GM12872 (cell line): Measurements from ENCODE around the gene PPT2.

ENCODE experiments used
- TF ChIP-seq, protein P1 (sequence below): IDR thresholded peaks from 3 replicates; pipeline ENCODE4 v1.5.1; 2011; ENCODE audit warnings: low read depth, mild to moderate bottlenecking, low read length, moderate library complexity; ENCODE audit not compliant: insufficient read depth

The PPT2 gene

DNA sequence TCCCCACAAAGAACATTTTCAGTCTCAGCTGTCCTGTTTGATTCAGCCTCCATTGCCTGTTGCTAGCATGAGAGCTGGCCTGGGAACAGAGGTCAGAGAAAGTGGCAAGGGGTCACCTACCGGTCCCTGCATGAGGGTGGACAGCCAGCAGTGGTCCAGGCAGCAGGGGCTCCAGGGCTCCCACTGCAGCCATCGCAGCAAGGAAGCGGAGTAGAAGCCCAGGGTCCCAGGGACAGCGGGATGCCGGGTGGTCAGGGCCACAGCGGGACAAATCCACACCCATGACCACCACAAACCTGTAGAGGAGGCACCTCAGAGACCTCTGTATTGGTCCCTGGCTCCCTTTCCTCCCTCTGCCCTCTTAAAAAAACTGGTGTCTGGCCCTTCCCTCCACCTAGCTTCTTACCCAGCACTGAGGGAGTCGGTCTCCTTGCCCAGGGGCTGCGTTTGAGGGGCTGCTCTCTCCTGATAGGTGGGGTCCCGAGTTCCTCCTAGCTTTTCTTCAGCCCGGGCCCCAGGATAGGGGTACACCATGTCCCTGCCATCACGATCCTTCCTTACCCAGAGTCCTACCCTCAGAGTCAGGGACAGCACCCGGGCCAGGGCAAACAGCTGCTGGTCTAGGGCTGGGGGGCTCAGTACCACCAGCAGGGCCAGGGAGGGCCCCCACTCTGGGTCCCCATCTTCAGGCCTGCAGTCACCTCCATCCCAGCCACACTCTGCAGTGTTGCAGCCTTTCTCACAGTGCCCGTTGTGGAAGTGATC, 47.0 kb downstream of the PPT2 start:
- TF ChIP-seq, protein P1, sequence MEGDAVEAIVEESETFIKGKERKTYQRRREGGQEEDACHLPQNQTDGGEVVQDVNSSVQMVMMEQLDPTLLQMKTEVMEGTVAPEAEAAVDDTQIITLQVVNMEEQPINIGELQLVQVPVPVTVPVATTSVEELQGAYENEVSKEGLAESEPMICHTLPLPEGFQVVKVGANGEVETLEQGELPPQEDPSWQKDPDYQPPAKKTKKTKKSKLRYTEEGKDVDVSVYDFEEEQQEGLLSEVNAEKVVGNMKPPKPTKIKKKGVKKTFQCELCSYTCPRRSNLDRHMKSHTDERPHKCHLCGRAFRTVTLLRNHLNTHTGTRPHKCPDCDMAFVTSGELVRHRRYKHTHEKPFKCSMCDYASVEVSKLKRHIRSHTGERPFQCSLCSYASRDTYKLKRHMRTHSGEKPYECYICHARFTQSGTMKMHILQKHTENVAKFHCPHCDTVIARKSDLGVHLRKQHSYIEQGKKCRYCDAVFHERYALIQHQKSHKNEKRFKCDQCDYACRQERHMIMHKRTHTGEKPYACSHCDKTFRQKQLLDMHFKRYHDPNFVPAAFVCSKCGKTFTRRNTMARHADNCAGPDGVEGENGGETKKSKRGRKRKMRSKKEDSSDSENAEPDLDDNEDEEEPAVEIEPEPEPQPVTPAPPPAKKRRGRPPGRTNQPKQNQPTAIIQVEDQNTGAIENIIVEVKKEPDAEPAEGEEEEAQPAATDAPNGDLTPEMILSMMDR = no peak

DNA sequence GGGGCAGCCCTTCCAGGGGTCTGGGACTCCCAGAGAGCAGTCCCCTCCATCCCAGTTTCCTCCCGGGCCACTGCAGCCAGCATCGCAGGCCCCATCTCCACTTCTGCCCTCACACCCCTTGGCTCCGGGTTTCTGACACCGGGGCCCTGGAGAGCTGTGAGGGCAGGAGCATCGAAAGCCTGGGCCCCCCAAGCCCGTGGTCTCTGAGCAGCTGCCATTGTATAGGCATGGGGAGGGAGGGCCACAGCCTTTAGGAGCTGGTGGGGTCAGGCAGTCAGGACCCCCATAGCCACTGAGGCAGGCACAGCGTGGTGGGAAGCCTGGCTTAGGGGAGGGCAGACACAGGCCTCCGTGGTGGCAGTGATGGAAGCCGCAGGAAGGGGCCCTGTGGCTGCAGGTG, 48.2 kb downstream of the PPT2 start:
- TF ChIP-seq, protein P1 = no peak

DNA sequence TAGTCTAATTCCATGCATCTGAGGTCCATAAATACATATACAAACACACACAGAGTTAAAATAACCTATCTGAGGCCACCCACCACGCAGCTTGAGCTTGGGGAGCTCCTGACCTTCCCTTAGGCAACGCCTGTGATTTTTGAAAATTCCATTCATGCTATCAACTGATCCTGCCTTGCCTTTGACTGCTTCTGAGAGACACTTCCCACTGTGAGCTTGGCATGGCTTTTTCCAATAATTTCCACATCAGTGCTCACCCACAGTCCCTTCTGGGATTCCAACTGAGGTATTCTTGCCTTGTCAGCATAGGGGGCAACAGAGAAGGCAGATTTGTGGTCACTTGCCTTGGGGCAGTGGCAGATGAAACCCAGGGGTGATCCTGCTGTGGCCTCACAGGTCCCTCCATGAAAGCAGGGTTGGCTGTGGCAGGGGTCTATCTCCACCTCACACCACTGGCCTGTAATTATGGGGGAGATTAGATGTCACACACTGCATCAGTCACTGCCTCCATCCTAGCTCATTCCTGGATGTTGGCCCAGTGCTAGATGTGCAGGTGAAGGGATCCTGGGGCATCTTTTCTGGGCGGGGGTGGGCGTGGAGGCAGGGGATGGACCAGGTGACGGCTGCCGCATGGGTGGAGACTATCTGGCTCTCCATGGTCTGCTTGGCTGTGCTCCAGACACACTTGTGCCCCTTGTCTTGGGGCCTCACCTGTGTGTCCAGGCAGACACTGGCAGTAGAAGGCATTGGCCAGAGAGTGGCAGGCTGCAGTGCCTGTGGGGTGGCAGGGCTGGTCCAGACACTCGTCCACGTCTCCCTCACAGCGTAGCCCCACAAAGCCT, 49.7 kb downstream of the PPT2 start:
- TF ChIP-seq, protein P1 = no peak

DNA sequence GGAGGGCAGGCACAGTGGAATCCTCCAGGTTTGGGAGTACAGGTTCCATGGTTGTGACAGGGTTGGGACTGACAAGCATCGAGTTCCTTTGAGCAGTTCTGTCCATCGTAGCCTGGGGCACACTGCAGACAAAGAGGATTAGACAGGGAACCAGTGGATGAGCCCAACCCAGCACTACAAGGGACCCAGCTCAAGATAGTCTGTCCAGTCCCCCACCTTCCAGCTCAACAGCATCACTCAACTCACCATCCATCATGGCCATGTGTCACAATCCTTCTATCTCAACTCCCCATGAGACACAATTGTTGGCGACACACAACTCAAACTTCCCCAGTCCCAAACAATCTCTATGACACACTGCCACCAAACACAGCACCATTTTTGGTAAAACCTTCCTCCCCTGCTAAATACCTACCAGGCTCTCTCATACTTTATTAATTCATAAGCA, 50.4 kb downstream of the PPT2 start:
- TF ChIP-seq, protein P1 = no peak

DNA sequence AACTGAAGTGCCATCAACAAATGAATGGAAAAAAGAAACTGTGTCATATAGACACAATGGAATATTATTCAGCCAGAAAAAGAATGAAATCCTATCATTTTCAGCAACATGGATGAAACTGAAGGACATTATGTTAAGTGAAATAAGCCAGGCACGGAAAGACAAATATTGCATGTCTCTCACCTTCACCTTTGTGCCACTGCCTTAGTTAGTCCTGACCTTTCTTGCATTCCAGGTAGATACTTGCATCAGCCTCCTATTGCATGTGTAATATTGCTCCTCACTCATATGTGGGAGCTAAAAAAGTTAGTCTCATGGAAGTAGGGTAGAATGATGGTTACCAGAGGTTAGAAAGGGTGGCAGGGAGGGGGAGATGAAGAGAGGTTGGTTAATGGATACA, 55.1 kb downstream of the PPT2 start:
- TF ChIP-seq, protein P1 = no peak

DNA sequence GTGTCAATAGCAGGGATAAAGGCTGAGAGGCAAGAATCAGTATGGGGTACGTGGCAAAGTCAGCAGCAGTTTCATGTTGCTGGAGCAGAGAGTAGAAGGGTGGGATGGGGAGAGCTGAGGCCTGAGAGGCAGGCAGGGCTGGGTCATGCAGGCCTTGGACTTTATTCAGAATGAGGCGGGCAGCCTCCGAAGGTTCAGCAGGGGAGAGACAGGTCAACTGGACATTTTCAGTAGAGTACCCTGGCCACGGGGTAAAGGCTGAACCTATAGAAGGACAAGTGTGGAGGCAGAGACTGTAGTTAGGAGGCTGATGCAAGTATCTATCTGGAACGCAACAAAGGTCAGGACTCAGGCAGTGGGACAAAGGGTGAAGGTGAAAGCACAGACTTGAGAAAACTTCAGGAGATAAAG, 56.3 kb downstream of the PPT2 start:
- TF ChIP-seq, protein P1 = no peak

DNA sequence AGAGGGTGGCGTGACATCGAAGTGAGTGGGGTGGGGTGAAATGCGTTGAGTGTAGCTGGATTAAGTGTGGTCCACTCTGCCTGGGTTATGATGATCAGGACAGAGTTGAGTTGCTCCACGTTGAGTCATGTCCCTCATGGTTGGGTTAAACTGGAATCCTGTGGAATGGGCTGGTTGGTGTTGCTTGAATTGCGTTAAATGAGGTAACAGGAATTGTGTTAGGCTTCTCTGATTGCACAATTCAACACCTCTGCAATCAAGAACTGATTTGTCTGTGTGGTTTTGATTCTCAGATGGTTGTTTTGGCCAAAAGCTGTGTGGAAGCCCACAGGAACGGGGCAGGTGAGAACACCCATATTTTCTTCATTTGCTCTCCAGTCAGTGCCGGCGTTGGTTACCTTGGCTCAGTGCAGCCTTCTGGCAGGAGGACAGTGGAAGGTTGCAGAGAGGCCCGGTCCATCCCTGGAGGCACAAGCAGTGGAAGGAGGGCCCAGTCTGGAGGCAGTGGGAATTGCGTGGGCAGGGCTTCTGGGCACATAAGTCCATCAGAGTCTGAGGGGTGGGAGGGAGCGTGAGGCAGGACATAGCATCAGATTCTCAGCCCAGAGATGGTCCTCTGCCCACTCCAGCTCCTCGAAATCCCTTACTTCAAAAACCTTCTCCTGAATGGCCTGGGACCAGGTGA, 58.3 kb downstream of the PPT2 start:
- TF ChIP-seq, protein P1 = no peak
